H9 (cell line): Measurements from ENCODE around the gene CCDC80. TPM values are rescaled to one million over a fixed set of nuclear protein-coding genes. Genes with fewer than 3 reads are reported as not detected.

Experiments
- DNase-seq: peaks from one replicate; pipeline ENCODE4 v3.0.0-alpha.2; 2017
- H2AFZ ChIP-seq: one replicate; pipeline ENCODE4 v1.6.1; 2013; ENCODE audit warnings: mild to moderate bottlenecking, low read length, control low read depth, moderate library complexity
- H2AK5ac ChIP-seq: 2 replicates; pipeline ENCODE4 v1.6.1; 2013; ENCODE audit warnings: low read length, control low read depth, mixed read lengths; ENCODE audit not compliant: insufficient read length
- H2BK120ac ChIP-seq: one replicate; pipeline ENCODE4 v1.6.1; 2013; ENCODE audit warnings: low read depth, mild to moderate bottlenecking, low read length, control low read depth, inconsistent platforms; ENCODE audit not compliant: poor library complexity, severe bottlenecking
- H2BK12ac ChIP-seq: 2 replicates; pipeline ENCODE4 v1.6.1; 2013; ENCODE audit warnings: low read length, control low read depth, mixed read lengths, low read depth; ENCODE audit not compliant: insufficient read length
- H2BK15ac ChIP-seq: 2 replicates; pipeline ENCODE4 v1.6.1; 2013; ENCODE audit warnings: low read depth, low read length, control low read depth
- H2BK20ac ChIP-seq: one replicate; pipeline ENCODE4 v1.6.1; 2013; ENCODE audit warnings: low read depth, mild to moderate bottlenecking, low read length, control low read depth, inconsistent platforms; ENCODE audit not compliant: poor library complexity, severe bottlenecking
- H2BK5ac ChIP-seq: 2 replicates; pipeline ENCODE4 v1.6.1; 2013; ENCODE audit warnings: low read length, control low read depth, mixed read lengths; ENCODE audit not compliant: insufficient read length
- H3K14ac ChIP-seq: 2 replicates; pipeline ENCODE4 v1.6.1; 2013; ENCODE audit warnings: low read length, control low read depth; ENCODE audit not compliant: insufficient read depth
- H3K18ac ChIP-seq: 2 replicates; pipeline ENCODE4 v1.6.1; 2013; ENCODE audit warnings: low read depth, mild to moderate bottlenecking, mixed read lengths, low read length, control low read depth; ENCODE audit not compliant: insufficient read length
- H3K23ac ChIP-seq: 2 replicates; pipeline ENCODE4 v1.6.1; 2013; ENCODE audit warnings: low read length, control low read depth, mixed read lengths, low read depth; ENCODE audit not compliant: insufficient read length
- H3K23me2 ChIP-seq: 2 replicates; pipeline ENCODE4 v1.6.1; 2013; ENCODE audit warnings: low read depth, mild to moderate bottlenecking, mixed read lengths, low read length, control low read depth; ENCODE audit not compliant: insufficient read length, poor library complexity, severe bottlenecking
- H3K27ac ChIP-seq: 2 replicates; pipeline ENCODE4 v1.5.1; 2013; ENCODE audit warnings: low read length, control low read depth, mixed read lengths, low read depth; ENCODE audit not compliant: insufficient read length
- H3K27me3 ChIP-seq: 2 replicates; pipeline ENCODE4 v1.6.1; 2013; ENCODE audit warnings: low read length, control low read depth, inconsistent platforms; ENCODE audit not compliant: insufficient read depth
- H3K4ac ChIP-seq: 2 replicates; pipeline ENCODE4 v1.6.1; 2013; ENCODE audit warnings: low read depth, mild to moderate bottlenecking, control low read depth, inconsistent platforms, low read length, moderate library complexity
- H3K4me1 ChIP-seq: 2 replicates; pipeline ENCODE4 v1.6.1; 2013; ENCODE audit warnings: low read length, control low read depth, inconsistent platforms; ENCODE audit not compliant: insufficient read depth
- H3K4me2 ChIP-seq: 2 replicates; pipeline ENCODE4 v1.6.1; 2013; ENCODE audit warnings: low read length, control low read depth, mixed read lengths; ENCODE audit not compliant: insufficient read length, insufficient read depth
- H3K56ac ChIP-seq: 2 replicates; pipeline ENCODE4 v1.6.1; 2013; ENCODE audit warnings: low read depth, mild to moderate bottlenecking, mixed read lengths, low read length, control low read depth; ENCODE audit not compliant: insufficient read length
- H3K79me1 ChIP-seq: 2 replicates; pipeline ENCODE4 v1.6.1; 2013; ENCODE audit warnings: low read depth, mild to moderate bottlenecking, moderate library complexity, low read length, control low read depth, inconsistent platforms; ENCODE audit not compliant: insufficient read depth, poor library complexity, severe bottlenecking
- H3K79me2 ChIP-seq: 2 replicates; pipeline ENCODE4 v1.6.1; 2013; ENCODE audit warnings: low read length, control low read depth, inconsistent platforms; ENCODE audit not compliant: insufficient read depth
- H3K9ac ChIP-seq: 2 replicates; pipeline ENCODE4 v1.6.1; 2013; ENCODE audit warnings: low read length, control low read depth, mixed read lengths; ENCODE audit not compliant: insufficient read length; ENCODE audit errors: extremely low read depth
- H3K9me3 ChIP-seq: one replicate; pipeline ENCODE4 v1.6.1; 2013; ENCODE audit warnings: low read depth, low read length, inconsistent platforms; ENCODE audit not compliant: control insufficient read depth
- H3T11ph ChIP-seq: one replicate; pipeline ENCODE4 v1.6.1; 2013; ENCODE audit warnings: mild to moderate bottlenecking, low read length, control low read depth, inconsistent platforms
- H4K20me1 ChIP-seq: one replicate; pipeline ENCODE4 v1.6.1; 2013; ENCODE audit not compliant: control insufficient read depth, insufficient read length, insufficient read depth
- H4K5ac ChIP-seq: 2 replicates; pipeline ENCODE4 v1.6.1; 2013; ENCODE audit warnings: low read depth, mild to moderate bottlenecking, mixed read lengths, low read length, control low read depth; ENCODE audit not compliant: insufficient read length
- H4K8ac ChIP-seq: replicated peaks from 2 replicates; pipeline ENCODE4 v1.6.1; 2013; ENCODE audit warnings: low read length, control low read depth, mixed read lengths, low read depth; ENCODE audit not compliant: insufficient read length
- H4K91ac ChIP-seq: 2 replicates; pipeline ENCODE4 v1.6.1; 2013; ENCODE audit warnings: low read depth, mild to moderate bottlenecking, moderate library complexity, mixed read lengths, low read length, control low read depth; ENCODE audit not compliant: insufficient read length
- H3K27ac Mint-ChIP-seq, 3 experiments: 2 replicates in 2 of 3; 3 replicates in 1 of 3; pipeline ENCODE4 v1.8.0; 2020 to 2021; ENCODE audit warnings: mixed read lengths in 3 of 3, mild to moderate bottlenecking in 1 of 3, moderate library complexity in 1 of 3
- H3K27me3 Mint-ChIP-seq: 2 replicates; pipeline ENCODE4 v1.8.0; 2021; ENCODE audit warnings: low read depth, mild to moderate bottlenecking, moderate library complexity, mixed read lengths
- H3K36me3 Mint-ChIP-seq, 3 experiments: 2 replicates in 2 of 3; 3 replicates in 1 of 3; pipeline ENCODE4 v1.8.0; 2020 to 2021; ENCODE audit warnings: low read depth in 3 of 3, mixed read lengths in 3 of 3; ENCODE audit not compliant: insufficient read depth in 1 of 3
- H3K4me1 Mint-ChIP-seq, 2 experiments: 2 replicates each; pipeline ENCODE4 v1.8.0; 2020; ENCODE audit warnings: mixed read lengths in 2 of 2
- H3K4me3 Mint-ChIP-seq, 2 experiments: 2 replicates in 1 of 2; 3 replicates in 1 of 2; pipeline ENCODE4 v1.8.0; 2020 to 2021; ENCODE audit warnings: mild to moderate bottlenecking in 2 of 2, mixed read lengths in 2 of 2, moderate library complexity in 1 of 2
- H3K9me3 Mint-ChIP-seq, 2 experiments: 2 replicates in 1 of 2; 3 replicates in 1 of 2; pipeline ENCODE4 v1.8.0; 2020; ENCODE audit warnings: mild to moderate bottlenecking in 2 of 2, mixed read lengths in 2 of 2, moderate library complexity in 1 of 2
- CTCF ChIP-seq: fragments of 200-600 bp; sonication (generic); conservative IDR thresholded peaks from 3 replicates; pipeline ENCODE4 v1.8.0; 2021; ENCODE audit warnings: antibody characterized with exemption, mild to moderate bottlenecking
- WGBS: extraction: QIAGEN DNeasy Blood & Tissue Kit; methylation state at CpG from one replicate; pipeline ENCODE4 v1.1.7; 2013; ENCODE audit warnings: missing lambda C conversion rate, low lambda C conversion rate, mixed read lengths; ENCODE audit not compliant: insufficient read length; ENCODE audit errors: extremely low coverage; 5-methylcytosine and 5-hydroxymethylcytosine counted together
- total RNA-seq: library from RNA; stranded (reverse); gene quantifications from 2 replicates; pipeline ENCODE4 v1.2.1, GENCODE V29; 2021

Gene CCDC80
- total RNA-seq, 1 experiment from 2014 or later: 5.4 TPM

GRCh38 chr3:112594856-112595255 is 46.1 kb downstream of the CCDC80 start:
- peaks cover 0 to 4% (median 0%) of the 10 kb centered on the region in 3 experiments; a peak in 2 of 7 replicates for H3K36me3 Mint-ChIP-seq
- TF ChIP-seq CTCF: no peak
- H3K27ac Mint-ChIP-seq: no peak overlapping the region
- H2BK5ac ChIP-seq: no peak overlapping the region
- H3T11ph ChIP-seq: no peak overlapping the region
- no peak overlapping the region for H3K27ac ChIP-seq
- H3K4me1 ChIP-seq: peaks cover 3% of the 10 kb centered on the region
- H3K27me3 Mint-ChIP-seq: no peaks in the 10 kb centered on the region
- H3K79me2 ChIP-seq: no peaks in the 10 kb centered on the region
- H3K14ac ChIP-seq: no peak overlapping the region
- H4K20me1 ChIP-seq: no peaks in the 10 kb centered on the region
- H3K4me2 ChIP-seq: no peak overlapping the region
- H3K4me3 Mint-ChIP-seq: no peak overlapping the region
- no peak overlapping the region for H2AFZ ChIP-seq
- no peak overlapping the region for H3K18ac ChIP-seq
- H3K79me1 ChIP-seq: no peaks in the 10 kb centered on the region
- no peak overlapping the region for H2BK20ac ChIP-seq
- no peak overlapping the region for H3K23ac ChIP-seq
- no peak overlapping the region for H4K8ac ChIP-seq
- no peak overlapping the region for H2BK12ac ChIP-seq
- H3K9ac ChIP-seq: no peak overlapping the region
- no peak for DNase-seq
- no CpG with 5 or more reads among the region's 2 CpGs for WGBS
- H3K9me3 Mint-ChIP-seq: no peaks in the 10 kb centered on the region
- H3K27me3 ChIP-seq: no peaks in the 10 kb centered on the region
- no peak overlapping the region for H3K56ac ChIP-seq
- no peak overlapping the region for H3K4ac ChIP-seq
- H3K23me2 ChIP-seq: no peaks in the 10 kb centered on the region
- no peak overlapping the region for H4K5ac ChIP-seq
- no peak overlapping the region for H2BK120ac ChIP-seq
- no peak overlapping the region for H2AK5ac ChIP-seq
- H2BK15ac ChIP-seq: no peak overlapping the region
- no peak overlapping the region for H4K91ac ChIP-seq
- peaks cover 12 to 13% of the 10 kb centered on the region in 2 experiments for H3K4me1 Mint-ChIP-seq
- no peaks in the 10 kb centered on the region for H3K9me3 ChIP-seq
